Measurements from ENCODE around the gene ACTR3. TPM values are rescaled to one million over a fixed set of nuclear protein-coding genes. Genes with fewer than 3 reads are reported as not detected.

The ACTR3 gene
- total RNA-seq, 1 donor from 2014 or later, result 495 TPM

- Mint-ChIP-seq H3K4me1 (ENCODE audit: low read depth, unreplicated experiment) (peaks cover 35% of the 10 kb centered on the region), H3K9me3 (ENCODE audit: unreplicated experiment) (no peaks in the 10 kb centered on the region), H3K27ac (ENCODE audit: unreplicated experiment) (no peak overlapping the region), H3K36me3 (ENCODE audit: low read depth, unreplicated experiment) (peaks cover 1% of the 10 kb centered on the region), H3K27me3 (ENCODE audit: low read depth, unreplicated experiment) (no peaks in the 10 kb centered on the region), H3K4me3 (ENCODE audit: unreplicated experiment) (no peak overlapping the region)
- peaks cover 25% of the 10 kb centered on the region for H3K36me3 ChIP-seq (ENCODE audit: insufficient read depth, low read length)
- no peak overlapping the region for H2AFZ ChIP-seq (ENCODE audit: low read depth, low read length)
- no peak overlapping the region for H3K4me3 ChIP-seq (ENCODE audit: insufficient read depth, low read depth, low read length)
- H3K27me3 ChIP-seq (ENCODE audit: insufficient read depth, low read length), result no peaks in the 10 kb centered on the region
- peaks cover 65% of the 10 kb centered on the region for H4K20me1 ChIP-seq (ENCODE audit: insufficient read depth, low read length)
- no peak overlapping the region for H3K9ac ChIP-seq (ENCODE audit: low read length)
- peak; percentile 9 for FAIRE-seq
- TF ChIP-seq CTCF (IDR thresholded peaks at IDR 0.05; ENCODE audit: insufficient read depth, low read depth, low read length) (no peak), EZH2 (IDR thresholded peaks at IDR 0.05; ENCODE audit: insufficient read depth, low read length) (no peak)
- peak; percentile 68 for DNase-seq (ENCODE audit: low read depth)
- no peaks in the 10 kb centered on the region for H3K9me3 ChIP-seq (ENCODE audit: insufficient read depth, low read depth, low read length)
- peaks cover 11% of the 10 kb centered on the region for H3K4me1 ChIP-seq (ENCODE audit: insufficient read depth, low read length)
- H3K79me2 ChIP-seq (ENCODE audit: insufficient read depth, low read length), result peaks cover 26% of the 10 kb centered on the region
- peak overlapping the region; percentile 17 for H3K27ac ChIP-seq (ENCODE audit: low read depth, low read length)
- peak overlapping the region; percentile 20 for H3K4me2 ChIP-seq (ENCODE audit: low read length)
These were observed 73.0 kb downstream of the ACTR3 start for GRCh38 chr2:113962692-113963480.

GRCh38 chr2:113963965-113964364 is 74.1 kb downstream of the ACTR3 start:
- H3K9ac ChIP-seq (ENCODE audit: low read length), result no peak overlapping the region

More at GRCh38 chr2:113963965-113964364, 74.1 kb downstream of the ACTR3 start:
- TF ChIP-seq EZH2 (IDR thresholded peaks at IDR 0.05; ENCODE audit: insufficient read depth, low read length) (no peak), CTCF (IDR thresholded peaks at IDR 0.05; ENCODE audit: insufficient read depth, low read depth, low read length) (no peak)
- DNase-seq (ENCODE audit: low read depth) (no peak), FAIRE-seq (no peak)
- Mint-ChIP-seq H3K4me1 (ENCODE audit: low read depth, unreplicated experiment) (peaks cover 32% of the 10 kb centered on the region), H3K36me3 (ENCODE audit: low read depth, unreplicated experiment) (peaks cover 1% of the 10 kb centered on the region), H3K4me3 (ENCODE audit: unreplicated experiment) (no peak overlapping the region), H3K27ac (ENCODE audit: unreplicated experiment) (peak overlapping the region; percentile 60), H3K9me3 (ENCODE audit: unreplicated experiment) (no peaks in the 10 kb centered on the region), H3K27me3 (ENCODE audit: low read depth, unreplicated experiment) (no peaks in the 10 kb centered on the region)
- Histone ChIP-seq H3K4me3 (ENCODE audit: insufficient read depth, low read depth, low read length) (no peak overlapping the region), H3K4me1 (ENCODE audit: insufficient read depth, low read length) (peaks cover 11% of the 10 kb centered on the region), H3K79me2 (ENCODE audit: insufficient read depth, low read length) (peaks cover 19% of the 10 kb centered on the region), H4K20me1 (ENCODE audit: insufficient read depth, low read length) (peaks cover 75% of the 10 kb centered on the region), H3K9me3 (ENCODE audit: insufficient read depth, low read depth, low read length) (no peaks in the 10 kb centered on the region), H3K27ac (ENCODE audit: low read depth, low read length) (no peak overlapping the region), H3K27me3 (ENCODE audit: insufficient read depth, low read length) (no peaks in the 10 kb centered on the region), H3K36me3 (ENCODE audit: insufficient read depth, low read length) (peaks cover 28% of the 10 kb centered on the region), H2AFZ (ENCODE audit: low read depth, low read length) (no peak overlapping the region), H3K4me2 (ENCODE audit: low read length) (no peak overlapping the region)
